Ramos (cell line): ENCODE results near the gene LYZL6.
"Not testable (repeated sequence)": the region's sequence is repeated elsewhere in the genome, so short reads cannot be mapped to it uniquely, and the experiment has no call there.

Experiments
- in situ Hi-C: fragments of 300-500 bp; cut with MboI; formaldehyde crosslinking; loops from one replicate; pipeline ENCODE4 v1.14.3; 2022; ENCODE audit warnings: low sequenced_read_pairs; ENCODE audit not compliant: unreplicated experiment

The LYZL6 gene

DNA sequence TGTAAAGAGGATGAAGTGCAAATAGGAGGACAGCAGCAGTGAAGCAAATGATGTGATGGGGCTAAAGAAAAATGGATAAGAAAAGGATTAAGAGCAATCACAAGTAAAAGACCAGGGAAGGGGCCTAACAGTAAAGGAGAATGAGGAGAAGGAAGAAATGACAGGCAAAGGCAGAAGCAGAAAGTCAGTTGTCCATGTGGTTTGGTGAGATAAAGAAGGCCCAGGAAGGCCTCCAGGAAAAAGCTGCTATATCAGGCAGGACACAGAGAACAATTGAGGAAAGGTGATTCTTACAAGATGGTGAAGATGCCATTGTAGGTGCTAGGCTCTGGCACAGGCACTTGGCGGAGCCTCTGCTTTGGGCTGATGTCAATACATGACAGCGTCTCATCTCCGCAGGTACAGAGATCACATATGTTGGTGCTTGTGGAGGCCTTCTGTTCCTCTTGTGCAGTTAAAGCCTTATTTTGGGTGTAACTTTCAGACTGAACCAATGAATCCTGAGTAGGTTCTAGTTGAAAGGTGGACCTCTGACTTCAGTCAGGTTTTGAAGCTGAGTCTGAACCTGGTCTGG lies 31.1 kb downstream of the LYZL6 start:
- in situ Hi-C loops: no loop called here

DNA sequence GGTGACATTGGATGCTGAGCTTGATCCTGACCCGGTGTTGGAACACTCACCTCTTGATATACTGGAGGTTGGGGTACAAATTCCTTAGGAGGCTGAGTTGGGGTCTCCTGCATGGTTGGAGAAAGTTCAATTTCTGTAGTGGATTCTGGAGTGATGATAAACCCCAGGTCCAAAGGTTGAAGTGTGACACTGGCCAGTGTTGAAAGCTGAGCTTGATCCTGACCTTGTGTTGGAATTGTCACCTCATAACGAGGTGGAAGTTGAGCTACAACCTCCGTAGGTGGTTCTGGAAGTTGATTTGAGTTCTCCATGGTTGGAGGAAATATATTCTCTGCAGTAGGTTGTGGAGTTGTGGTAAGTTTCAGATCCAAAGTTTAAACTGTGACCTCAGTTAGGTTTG lies 34.1 kb downstream of the LYZL6 start:
- in situ Hi-C loops: no loop called here

DNA sequence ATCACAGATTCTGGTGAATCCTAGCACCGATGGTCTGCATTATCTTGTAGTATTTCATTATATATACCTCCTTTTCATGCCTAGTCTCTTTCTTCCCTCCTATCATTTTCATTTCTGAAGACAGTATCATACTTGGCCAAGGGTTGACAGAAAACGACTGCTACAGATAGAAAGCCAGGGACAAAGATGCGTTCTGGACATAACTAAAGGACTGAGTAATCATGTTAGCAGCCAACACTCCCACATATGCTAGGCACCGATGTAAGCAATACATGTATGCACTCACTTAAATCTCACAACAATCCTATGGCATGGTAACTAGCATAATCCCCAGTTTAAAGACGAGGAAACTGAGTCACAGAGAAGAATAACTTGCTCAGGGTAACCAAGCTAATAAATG lies 35.8 kb downstream of the LYZL6 start:
- in situ Hi-C loops: no loop called here

DNA sequence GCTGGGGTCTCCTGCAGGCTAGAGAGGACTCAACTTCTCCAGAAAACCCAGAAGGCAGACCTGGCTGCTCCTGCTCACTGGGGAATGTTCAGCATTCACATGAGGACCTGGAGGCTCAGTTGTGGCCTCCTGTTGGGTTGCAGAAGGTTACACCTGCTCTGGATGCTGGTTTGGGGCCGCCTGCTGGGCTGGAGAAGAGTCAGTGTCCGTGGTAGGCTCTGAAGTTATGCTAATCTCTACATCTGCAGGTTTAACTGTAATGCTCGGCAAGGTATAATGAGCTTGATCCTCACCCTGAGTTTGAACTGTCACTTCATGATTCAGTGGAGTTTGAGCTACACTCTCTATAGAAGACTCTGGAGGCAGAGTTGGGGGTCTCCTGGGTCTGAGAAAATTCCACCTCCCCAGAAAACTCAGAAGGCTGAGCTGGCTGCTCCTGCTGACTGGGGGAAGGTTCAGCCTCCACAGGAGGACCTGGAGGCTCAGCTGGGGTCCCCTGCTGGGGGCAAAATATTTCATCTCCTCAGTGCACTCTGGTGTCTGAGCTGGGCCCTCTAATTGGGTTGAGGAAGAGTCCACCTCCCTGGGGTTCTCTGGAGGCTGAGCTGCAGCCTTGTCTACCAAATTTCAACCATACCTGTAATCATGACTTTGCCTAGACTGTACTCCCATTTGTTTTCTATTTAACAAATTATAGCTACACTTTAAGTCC lies 36.4 kb downstream of the LYZL6 start:
- in situ Hi-C loops: no loop called here

DNA sequence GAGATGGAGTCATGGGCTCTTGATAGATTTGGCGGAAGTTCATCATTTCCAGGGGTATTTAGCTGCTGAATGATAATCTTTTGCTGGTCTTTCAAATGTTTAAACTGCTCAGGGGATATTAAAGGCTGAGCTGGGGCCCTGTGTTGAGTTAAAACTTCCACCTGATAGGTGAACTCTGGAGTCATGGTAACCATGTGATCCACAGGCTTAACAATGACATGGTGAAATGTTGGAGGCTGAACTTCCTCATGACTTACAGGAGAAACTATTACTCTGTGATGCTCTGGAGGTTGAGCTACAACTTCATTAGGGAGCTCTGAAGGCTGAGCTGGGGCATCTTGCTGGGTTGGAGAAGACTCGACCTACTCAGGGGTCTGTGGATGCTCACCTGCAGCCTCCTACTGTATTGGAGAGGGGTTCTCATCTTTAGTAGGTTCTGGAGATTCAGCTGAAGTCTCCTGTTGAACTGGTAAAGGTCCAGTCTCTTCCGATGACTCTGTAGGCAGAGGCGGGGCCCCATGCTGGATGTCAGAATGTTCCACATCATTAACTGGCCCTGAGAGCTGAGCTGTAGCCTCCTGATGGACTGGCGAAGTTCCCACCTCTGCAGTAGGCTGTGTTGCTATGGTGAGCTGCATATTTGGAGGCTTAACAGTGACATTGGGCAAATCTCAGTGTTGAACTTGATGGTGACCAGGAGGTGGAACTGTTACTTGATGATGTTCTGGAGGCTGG lies 37.2 kb downstream of the LYZL6 start:
- in situ Hi-C loops: no loop called here

DNA sequence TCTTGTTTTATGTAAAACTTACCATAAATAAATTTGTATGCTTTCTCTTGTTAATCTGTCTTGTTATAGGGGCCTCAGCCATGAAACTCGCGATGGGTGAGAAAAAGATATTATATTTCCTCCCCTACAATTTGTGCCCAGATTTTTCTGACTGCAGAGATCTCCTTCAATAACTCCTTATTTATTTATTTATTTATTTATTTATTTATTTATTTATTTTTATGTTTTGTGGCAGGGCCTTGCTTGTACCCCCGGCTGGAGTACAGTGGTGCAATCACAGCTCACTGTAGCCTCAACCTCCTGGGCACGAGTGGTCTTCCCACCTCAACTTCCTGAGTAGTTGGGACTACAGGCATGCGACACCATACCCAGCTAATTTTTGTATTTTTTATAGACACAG lies 40.1 kb downstream of the LYZL6 start:
- in situ Hi-C loops: no loop called here

DNA sequence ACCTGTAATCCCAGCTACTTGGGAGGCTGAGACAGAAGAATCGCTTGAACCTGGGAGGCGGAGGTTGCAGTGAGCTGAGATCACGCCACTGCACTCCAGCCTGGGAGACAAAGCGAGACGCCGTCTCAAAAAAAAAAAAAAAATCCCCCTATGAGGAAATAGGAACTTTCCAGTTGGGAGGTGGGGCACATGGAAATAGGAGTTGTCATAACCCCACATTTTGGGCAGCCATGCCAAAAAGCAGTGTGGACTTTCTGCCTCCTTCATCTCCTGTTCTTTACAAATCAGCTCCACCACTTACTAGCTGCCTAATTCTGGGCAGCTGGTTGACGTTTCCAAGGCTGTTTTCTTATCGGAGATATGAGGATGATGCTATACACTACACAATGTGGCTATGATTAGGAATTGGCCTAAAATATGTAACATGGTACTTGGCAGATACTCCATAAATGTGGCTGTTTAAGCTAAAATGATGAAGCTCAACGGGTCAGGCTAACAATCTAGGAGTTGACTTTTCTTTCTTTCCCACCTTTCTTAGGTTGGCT lies 41.8 kb downstream of the LYZL6 start:
- in situ Hi-C loops: no loop called here

DNA sequence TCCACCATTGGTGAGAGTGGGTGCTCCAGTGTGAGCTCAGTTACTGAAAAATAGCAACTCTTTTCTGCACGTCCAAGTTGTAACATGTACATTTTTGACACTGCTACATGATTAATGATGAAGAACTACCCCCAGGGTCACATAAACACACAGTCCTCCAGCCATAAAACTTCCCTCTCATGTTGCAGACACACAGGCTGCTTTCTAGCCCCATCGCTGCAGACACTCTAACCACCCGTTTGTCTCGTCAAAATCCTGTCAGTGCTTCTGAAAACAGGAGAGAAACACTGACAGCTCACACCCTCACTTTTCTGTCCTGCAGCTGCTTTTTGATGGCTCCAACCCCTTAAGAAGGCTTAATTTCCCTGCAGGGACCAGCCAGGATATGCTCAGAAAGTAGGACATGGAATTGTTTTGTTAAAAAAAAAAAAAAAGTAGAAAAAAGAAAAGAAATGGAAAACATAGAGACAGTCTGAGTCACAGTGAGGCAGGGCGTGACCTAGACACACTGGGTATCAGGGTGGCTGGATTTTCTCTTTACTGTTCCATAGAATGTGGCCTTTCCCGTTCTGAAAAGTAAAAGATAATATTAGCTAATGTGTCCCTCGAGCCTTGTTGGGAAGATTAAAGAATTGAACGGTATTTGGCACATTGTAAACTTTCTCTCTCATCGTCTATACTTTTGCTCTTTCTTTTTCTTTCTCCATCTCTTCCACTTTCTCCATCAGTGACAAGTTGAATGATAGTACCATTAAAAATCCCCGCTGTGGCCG lies 42.6 kb downstream of the LYZL6 start:
- in situ Hi-C loops: no loop called here

DNA sequence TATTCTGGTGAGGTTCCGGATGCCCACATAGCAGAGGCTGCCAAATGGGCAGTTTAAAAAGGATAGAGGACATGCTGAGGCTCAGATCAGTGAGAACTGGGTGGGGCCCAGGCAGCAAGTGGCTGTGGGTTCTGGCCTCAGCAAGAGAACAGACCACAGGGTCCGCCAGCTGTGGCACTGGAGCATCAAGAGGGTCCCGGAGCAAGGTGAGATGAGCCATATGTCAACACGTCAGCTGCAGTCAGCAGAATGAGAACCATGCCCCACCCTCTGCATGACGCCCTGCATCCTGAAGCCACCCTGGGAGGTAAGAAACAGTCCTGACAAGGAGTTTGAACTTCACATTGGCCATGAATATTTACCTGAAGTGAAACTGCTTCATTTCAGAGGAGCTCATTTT lies 43.2 kb downstream of the LYZL6 start:
- in situ Hi-C loops: no loop called here

DNA sequence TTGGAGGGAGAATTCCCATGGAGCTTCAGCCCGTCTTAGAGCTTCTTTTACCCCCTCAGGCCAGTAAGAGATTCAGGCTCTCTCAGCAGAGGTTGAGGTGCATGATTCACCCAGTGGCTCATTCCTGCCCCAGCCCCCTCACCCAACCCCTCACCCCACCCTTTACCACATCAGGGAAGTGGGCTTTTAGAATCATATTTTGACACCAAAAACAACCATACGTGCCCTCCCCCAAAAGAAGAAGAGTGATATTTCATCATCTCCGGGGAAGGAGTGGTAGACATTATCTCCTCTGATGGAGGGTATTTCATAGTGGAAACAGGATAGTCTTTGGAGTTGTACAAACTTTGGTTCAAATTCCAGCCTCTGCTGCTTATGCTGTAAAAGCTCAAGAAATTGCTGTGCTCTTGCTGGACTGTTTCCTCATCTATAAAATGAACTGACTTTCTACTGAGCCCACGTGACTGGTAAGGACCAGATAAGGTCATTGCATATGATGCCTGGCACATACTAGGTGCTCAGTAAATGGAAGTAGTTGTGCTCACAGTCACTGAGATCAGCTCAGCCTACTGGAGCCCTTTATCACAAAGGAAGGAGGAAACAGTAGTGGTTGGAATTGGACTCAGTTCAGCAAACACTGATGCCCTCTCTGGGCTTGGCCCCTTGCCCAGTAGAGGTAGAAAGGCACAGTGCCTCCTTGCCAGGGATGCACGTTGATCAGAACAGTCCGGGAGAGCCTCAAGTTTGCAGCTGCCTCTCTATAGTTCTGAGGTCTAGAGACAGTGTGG lies 45.0 kb downstream of the LYZL6 start:
- in situ Hi-C loops: no loop called here

DNA sequence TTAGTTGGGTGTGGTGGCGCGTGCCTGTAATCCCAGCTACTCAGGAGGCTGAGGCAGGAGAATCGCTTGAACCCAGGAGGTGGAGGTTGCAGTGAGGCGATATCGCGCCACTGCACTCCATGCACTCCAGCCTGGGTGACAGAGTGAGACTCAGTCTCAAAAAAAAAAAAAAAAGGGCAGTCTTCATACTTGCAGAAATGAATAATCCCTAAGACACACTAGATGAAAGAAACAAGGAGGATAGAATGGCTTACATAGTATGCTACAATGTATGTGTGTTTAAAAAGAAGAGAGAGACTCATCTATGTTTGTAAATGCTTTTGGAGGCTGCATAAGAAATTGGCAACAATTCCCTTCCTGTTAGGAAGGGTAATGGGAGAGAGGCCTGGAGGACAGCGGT lies 45.7 kb downstream of the LYZL6 start:
- in situ Hi-C loops: not testable (repeated sequence)

DNA sequence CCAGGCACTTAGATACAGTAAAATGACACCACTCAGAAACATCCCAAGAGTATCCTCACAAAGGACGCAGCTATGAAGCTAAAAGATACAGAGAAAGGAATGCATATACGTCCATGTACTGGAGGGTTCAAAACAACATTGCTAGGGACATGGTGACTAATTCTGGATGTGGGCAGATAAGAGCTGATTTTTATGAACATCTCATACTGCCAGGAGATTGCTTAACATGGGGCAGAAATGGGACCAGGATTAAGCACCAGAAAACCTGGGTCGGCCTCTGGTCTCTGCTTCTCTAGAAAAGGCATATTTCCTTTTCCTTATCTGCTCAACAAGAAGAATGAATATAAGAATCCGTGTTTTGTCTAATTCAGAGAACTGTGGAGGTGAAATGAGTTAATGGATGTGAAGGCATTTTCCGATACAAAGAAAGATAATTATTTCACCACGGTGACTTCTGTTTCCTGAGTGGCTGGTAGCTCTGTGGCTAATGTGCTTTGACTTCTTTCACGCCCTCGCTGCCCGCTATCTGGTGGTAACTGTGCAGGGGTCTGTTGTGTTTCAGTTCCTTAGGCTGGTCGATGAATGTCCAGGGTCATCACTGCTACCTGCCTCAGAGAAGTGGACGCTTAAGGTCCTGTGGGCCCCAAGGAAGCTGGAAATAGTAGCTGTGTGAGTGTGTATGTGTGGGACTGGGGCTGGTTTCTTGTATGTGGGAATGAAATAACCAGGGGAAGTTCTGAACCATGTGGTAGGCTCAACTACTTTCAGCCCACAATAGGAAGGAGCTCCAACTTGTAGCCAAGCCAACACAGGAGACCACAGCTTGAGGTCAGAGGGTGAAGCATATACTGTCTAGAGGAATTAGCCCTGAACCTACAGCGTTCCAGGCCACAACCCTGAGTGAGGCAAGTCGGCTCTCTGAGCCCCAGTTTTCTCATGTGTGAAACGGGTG lies 47.6 kb downstream of the LYZL6 start:
- in situ Hi-C loops: no loop called here

DNA sequence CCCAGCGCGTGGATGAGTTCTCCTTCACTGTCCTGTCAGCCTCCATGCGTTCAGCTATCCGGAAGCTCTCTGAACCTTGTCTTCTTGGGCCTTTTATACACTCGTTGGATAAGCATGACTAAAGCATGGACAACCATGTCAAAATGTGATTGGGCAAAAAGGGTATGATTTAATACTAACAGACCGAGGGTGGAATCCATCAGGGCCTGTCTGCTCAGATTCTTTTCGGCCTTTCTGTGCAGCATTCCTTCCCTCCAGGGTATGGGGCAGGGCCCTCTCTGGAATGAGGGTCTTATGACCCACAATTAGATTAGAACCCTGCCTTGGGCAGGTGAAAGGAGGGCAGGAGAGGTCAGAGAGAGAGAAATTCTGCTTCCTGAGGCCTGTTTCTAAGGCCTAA lies 49.3 kb downstream of the LYZL6 start:
- in situ Hi-C loops: no loop called here

DNA sequence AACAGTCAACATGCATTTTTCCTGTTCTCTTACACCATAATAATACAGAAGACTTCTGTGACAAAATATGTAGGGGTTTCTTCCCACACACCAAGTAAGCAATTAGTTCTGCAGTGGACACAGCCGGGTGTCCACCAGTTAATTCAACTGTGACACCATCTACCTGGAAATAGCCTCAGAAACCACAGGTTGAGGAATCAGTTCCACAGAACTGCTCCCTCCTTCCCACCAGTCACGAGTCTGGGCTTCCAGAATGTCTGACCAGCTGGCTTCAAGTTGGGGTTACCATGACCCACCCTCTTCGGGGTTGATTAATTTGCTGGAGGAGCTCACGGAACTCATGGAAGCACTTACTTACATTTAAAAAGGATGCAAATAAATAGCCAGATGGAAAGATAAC lies 49.8 kb downstream of the LYZL6 start:
- in situ Hi-C loops: no loop called here

DNA sequence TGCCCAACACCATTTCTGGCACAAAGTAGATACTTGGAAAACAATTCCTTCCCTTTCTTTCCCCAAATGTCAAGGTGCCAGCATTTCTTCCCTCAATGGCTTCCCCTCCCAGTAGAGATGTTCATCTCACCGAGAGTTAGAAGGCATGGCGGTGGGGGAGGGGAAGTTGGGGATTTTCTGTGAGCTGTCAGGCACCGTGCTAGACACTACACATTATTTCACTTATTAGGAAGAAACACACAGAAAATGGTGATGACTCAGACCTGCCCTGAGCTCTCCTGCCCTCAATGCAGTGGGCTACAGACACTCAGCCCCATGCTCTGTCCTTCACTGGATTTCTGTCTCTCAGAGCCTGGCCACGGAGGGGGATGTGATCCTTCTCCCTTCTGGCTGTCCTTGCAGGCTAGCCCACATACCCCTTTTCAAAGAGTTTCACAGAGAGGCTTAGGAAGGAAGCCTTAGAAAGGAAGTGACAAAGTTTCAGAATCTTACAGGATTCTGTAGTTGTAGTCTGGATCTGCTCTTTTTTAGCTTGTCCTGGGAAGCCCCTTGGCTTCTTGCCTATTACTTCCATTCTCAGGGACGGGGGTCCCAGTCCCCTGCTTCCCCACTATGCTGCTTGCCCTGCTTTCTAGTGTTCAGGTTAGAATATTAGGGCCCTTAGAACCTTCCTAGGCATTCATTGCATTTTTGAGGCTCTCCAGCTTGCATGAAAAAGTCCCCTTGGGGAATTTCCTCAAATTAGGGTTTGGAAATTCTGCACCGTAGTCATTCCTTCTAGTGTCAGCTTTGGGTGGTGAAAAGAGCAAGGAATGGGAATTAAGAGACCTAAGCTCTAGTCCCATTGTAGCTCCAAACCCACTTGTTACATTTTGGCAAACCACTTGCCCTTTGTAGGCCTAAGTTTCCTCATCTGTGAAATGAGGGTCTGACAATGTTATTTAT lies 51.1 kb downstream of the LYZL6 start:
- in situ Hi-C loops: no loop called here

DNA sequence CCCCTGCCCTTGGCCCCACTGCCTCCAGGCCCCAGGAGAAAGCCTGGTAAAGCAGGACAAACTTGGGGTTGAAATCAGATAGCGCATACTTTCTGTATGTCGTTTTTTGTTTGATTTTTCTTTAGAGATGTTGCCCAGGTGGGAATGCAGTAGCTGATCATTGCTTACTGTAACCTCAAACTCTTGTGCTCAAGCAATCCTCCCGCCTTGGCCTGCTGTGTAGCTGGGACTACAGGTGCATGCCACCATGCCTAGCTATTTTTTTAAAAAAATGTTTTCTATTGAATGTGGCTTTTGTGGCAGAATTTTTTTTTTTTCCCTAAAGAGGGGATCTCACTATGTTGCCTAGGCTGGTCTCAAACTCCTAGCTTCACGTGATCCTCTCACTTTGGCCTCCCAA lies 52.2 kb downstream of the LYZL6 start:
- in situ Hi-C loops: no loop called here

DNA sequence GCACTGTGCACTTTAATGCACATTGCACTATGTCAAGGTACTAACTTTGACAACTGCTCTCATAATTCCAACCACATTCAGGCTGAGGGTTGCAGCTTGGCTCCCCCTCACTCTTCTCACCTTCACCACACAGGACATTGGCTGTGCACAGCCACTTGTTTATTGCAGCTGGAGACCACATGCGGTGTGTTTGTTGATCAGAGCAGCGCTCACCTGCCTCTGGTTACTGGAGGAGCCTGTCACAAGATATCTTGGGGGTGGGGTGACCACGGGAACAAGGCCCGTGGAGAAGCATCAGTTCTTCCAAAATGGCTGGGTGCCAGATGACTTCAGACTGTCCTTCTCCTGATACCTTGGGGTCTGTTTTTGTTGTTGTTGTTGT lies 52.7 kb downstream of the LYZL6 start:
- in situ Hi-C loops: no loop called here
